Measurements from ENCODE around the gene KAT14.
A peak's percentile ranks its signal among the peaks of the same experiment; 100 is the strongest.

- TF ChIP-seq CTCF (IDR thresholded peaks at IDR 0.05) (peak in 3 of 6 experiments; percentile 10 to 37 (median 32)), EP300 (IDR thresholded peaks at IDR 0.05) (peak in 1 of 4 donors; percentile 34), POLR2AphosphoS5 (IDR thresholded peaks at IDR 0.05) (peak; percentile 56 to 90)
Observed at GRCh38 chr20:18137412-18138265, at the start of gene KAT14, which contains the start of gene PET117.
